ENCODE results near the gene PRR30. TPM values are rescaled to one million over a fixed set of nuclear protein-coding genes. Genes with fewer than 3 reads are reported as not detected.

Gene PRR30
- polyA plus RNA-seq, 2 of the 4 experiments (the other 2 are of a cell fraction), result not detected

DNA sequence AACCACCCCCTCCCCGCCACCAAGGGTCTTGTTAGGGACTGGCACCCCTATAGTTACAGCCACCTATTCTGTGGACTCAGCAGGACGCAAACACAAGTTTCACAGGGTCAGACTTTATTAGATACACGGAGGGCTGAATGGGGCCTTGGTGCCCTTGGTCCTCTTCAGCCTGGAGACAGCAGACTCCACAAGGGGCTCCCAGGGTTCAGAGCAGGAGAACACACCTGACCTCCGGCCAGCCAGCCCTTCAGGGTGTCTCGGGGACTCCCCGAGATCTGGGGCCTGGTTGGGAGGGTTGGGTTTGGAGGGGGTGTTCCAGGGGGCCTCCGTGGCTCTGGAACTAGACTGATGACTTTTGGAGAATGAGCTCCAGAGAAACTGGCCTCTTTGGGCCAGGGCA lies 2.5 kb downstream of the PRR30 start:
- WGBS (ENCODE audit: missing lambda C conversion rate), result 86% methylated on average over 7 of the region's 7 CpGs
- TF ChIP-seq, protein P1, sequence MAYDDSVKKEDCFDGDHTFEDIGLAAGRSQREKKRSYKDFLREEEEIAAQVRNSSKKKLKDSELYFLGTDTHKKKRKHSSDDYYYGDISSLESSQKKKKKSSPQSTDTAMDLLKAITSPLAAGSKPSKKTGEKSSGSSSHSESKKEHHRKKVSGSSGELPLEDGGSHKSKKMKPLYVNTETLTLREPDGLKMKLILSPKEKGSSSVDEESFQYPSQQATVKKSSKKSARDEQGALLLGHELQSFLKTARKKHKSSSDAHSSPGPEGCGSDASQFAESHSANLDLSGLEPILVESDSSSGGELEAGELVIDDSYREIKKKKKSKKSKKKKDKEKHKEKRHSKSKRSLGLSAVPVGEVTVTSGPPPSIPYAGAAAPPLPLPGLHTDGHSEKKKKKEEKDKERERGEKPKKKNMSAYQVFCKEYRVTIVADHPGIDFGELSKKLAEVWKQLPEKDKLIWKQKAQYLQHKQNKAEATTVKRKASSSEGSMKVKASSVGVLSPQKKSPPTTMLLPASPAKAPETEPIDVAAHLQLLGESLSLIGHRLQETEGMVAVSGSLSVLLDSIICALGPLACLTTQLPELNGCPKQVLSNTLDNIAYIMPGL (CRISPR knock-in tag; IDR thresholded peaks at IDR 0.05; ENCODE audit: borderline replicate concordance), result no peak
- no peak for DNase-seq (ENCODE audit: low read depth in 1 of 2, low spot score in 1 of 2)
- CTCF ChIA-PET, result interaction anchor here (1.0 to 1.7 kb wide), 3 partner anchors 16 to 50 kb away, joined by 4 to 5 read pairs (median 5); no protein-coding TSS in a partner anchor
- no peak overlapping the region for H3K4me2 ChIP-seq
- H3K4me3 ChIP-seq, result no peak overlapping the region
- no peak for ATAC-seq
- no peak for FAIRE-seq
- H3K9me3 ChIP-seq, result no peaks in the 10 kb centered on the region
- H3K27ac ChIP-seq, result no peak overlapping the region
- POLR2A ChIA-PET, result no interaction called here
- H3K4me1 ChIP-seq, result peaks cover 11% of the 10 kb centered on the region

DNA sequence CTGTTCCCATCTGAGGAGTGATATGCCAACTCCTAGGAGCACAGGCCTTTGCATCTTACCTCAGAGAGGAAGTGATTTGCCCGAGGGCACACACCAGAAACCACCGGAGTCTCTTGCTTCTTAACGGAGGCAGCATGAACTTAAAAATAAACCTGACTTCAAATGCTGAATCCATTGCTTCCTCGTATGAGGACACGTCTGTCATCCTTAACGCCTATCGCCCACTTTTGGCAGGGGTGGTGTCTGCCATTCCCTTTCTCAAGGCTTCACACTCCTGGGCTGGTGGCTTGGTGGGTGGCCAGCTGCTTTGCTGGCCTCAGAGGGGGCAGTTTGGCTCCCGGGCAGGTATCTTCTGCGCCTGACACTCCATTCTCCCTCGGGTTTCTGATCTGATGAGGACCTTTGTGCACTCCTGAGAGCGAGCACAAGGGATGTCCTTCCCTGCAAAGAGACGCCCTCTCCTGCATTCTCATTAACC lies 3.7 kb downstream of the PRR30 start:
- FAIRE-seq (no peak), ATAC-seq (no peak), DNase-seq (ENCODE audit: low read depth in 1 of 2, low spot score in 1 of 2) (no peak)
- no peak overlapping the region for H3K4me2 ChIP-seq
- POLR2A ChIA-PET, result interaction anchor here (2.6 kb wide), 1 partner anchor 12 kb away, joined by 17 read pairs; the partner anchor contains the start of gene ABHD1
- H3K4me1 ChIP-seq, result peaks cover 11% of the 10 kb centered on the region
- CTCF ChIA-PET, result interaction anchor here (0.6 to 2.3 kb wide), 4 partner anchors 17 to 62 kb away, joined by 3 to 7 read pairs (median 6); no protein-coding TSS in a partner anchor
- no peak overlapping the region for H3K4me3 ChIP-seq
- 88% methylated on average over 12 of the region's 12 CpGs for WGBS (ENCODE audit: missing lambda C conversion rate)
- H3K9me3 ChIP-seq, result no peaks in the 10 kb centered on the region
- H3K27ac ChIP-seq, result peak overlapping the region in 1 of 2 experiments; percentile 91; a peak in 3 of 6 replicates
- TF ChIP-seq ZSCAN20 (CRISPR knock-in tag; IDR thresholded peaks at IDR 0.05), result no peak
- TF ChIP-seq HES2 (IDR thresholded peaks at IDR 0.05), result no peak
- TF ChIP-seq FOXS1 (CRISPR knock-in tag; IDR thresholded peaks at IDR 0.05), result no peak
- TF ChIP-seq ATOH8 (CRISPR knock-in tag; IDR thresholded peaks at IDR 0.05; ENCODE audit: low read depth), result no peak
- TF ChIP-seq BHLHE40 (IDR thresholded peaks at IDR 0.05; ENCODE audit: low read depth, low read length), result no peak
- no peak for TF ChIP-seq ZFP36 (IDR thresholded peaks at IDR 0.05; ENCODE audit: borderline replicate concordance, partially characterized antibody)
- TF ChIP-seq, protein P2, sequence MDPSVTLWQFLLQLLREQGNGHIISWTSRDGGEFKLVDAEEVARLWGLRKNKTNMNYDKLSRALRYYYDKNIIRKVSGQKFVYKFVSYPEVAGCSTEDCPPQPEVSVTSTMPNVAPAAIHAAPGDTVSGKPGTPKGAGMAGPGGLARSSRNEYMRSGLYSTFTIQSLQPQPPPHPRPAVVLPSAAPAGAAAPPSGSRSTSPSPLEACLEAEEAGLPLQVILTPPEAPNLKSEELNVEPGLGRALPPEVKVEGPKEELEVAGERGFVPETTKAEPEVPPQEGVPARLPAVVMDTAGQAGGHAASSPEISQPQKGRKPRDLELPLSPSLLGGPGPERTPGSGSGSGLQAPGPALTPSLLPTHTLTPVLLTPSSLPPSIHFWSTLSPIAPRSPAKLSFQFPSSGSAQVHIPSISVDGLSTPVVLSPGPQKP (IDR thresholded peaks at IDR 0.05; ENCODE audit: low read depth, low read length), result no peak
- TF ChIP-seq ZNF302 (CRISPR knock-in tag; IDR thresholded peaks at IDR 0.05), result no peak
- no peak for TF ChIP-seq ESRRA (IDR thresholded peaks at IDR 0.05; ENCODE audit: borderline replicate concordance, low read length)

- peaks cover 11% of the 10 kb centered on the region for H3K4me1 ChIP-seq
- TF ChIP-seq RARB (CRISPR knock-in tag; IDR thresholded peaks at IDR 0.05) (no peak), NR3C1 (IDR thresholded peaks at IDR 0.05) (no peak), GATA3 (IDR thresholded peaks at IDR 0.05; ENCODE audit: borderline replicate concordance) (no peak), ZC3H11A (IDR thresholded peaks at IDR 0.05) (no peak), JUN (IDR thresholded peaks at IDR 0.05) (peak in 1 of 2 experiments; percentile 8; a peak in 1 of 5 replicates), E2F6 (IDR thresholded peaks at IDR 0.05; ENCODE audit: borderline replicate concordance, low read depth) (peak; percentile 31; the same call in 1 of the 2 replicates), KDM5A (IDR thresholded peaks at IDR 0.05) (no peak), CHD2 (IDR thresholded peaks at IDR 0.05; ENCODE audit: low read length, partially characterized antibody) (no peak), CHD4 (IDR thresholded peaks at IDR 0.05; ENCODE audit: borderline replicate concordance) (0 out of 2 replicates have a peak, but pooled peaks have one; percentile 63), SREBF2 (IDR thresholded peaks at IDR 0.05) (no peak), FOXS1 (CRISPR knock-in tag; IDR thresholded peaks at IDR 0.05) (no peak)
- WGBS (ENCODE audit: missing lambda C conversion rate), result 47% methylated on average over 33 of the region's 33 CpGs
- ChIA-PET POLR2A (interaction anchor here (1.3 to 2.6 kb wide), 3 partner anchors 11 to 77 kb away, joined by 3 to 17 read pairs (median 5); partner anchors contain the start of genes ABHD1, ATRAID, OST4 and SLC5A6), CTCF (interaction anchor here (0.6 to 3.4 kb wide), 7 partner anchors 11 to 145 kb away, joined by 3 to 25 read pairs (median 5); partner anchors contain the start of gene ABHD1)
- no peak for DNase-seq (ENCODE audit: low read depth in 1 of 2, low spot score in 1 of 2)
- no peak for FAIRE-seq
- no peak; a peak in 1 of 6 replicates for ATAC-seq
- peak overlapping the region; percentile 65 to 91 for H3K27ac ChIP-seq
- H3K4me3 ChIP-seq, result peak overlapping the region; percentile 89
- no peaks in the 10 kb centered on the region for H3K9me3 ChIP-seq
- peak overlapping the region; percentile 64 for H3K4me2 ChIP-seq
Measured at GRCh38 chr2:27134781-27135477, 4.3 kb downstream of the PRR30 start.
